OCI-LY7 (cell line): ENCODE measurements around the gene TMEM89.

ENCODE experiments used
- EZH2phosphoT487 ChIP-seq: fragments of 200-600 bp; sonication (generic); IDR thresholded peaks from 2 replicates; pipeline ENCODE4 v1.6.1; 2018; ENCODE audit warnings: low read depth, borderline replicate concordance, mild to moderate bottlenecking, mixed run types, antibody characterized with exemption, low read length, moderate library complexity, mixed read lengths
- TF ChIP-seq, protein P1 (sequence below): fragments of 200-600 bp; sonication (generic); conservative IDR thresholded peaks from 2 replicates; pipeline ENCODE4 v1.5.1; 2014; ENCODE audit warnings: mild to moderate bottlenecking, antibody characterized with exemption, low read length, moderate library complexity, mixed read lengths

DNA sequence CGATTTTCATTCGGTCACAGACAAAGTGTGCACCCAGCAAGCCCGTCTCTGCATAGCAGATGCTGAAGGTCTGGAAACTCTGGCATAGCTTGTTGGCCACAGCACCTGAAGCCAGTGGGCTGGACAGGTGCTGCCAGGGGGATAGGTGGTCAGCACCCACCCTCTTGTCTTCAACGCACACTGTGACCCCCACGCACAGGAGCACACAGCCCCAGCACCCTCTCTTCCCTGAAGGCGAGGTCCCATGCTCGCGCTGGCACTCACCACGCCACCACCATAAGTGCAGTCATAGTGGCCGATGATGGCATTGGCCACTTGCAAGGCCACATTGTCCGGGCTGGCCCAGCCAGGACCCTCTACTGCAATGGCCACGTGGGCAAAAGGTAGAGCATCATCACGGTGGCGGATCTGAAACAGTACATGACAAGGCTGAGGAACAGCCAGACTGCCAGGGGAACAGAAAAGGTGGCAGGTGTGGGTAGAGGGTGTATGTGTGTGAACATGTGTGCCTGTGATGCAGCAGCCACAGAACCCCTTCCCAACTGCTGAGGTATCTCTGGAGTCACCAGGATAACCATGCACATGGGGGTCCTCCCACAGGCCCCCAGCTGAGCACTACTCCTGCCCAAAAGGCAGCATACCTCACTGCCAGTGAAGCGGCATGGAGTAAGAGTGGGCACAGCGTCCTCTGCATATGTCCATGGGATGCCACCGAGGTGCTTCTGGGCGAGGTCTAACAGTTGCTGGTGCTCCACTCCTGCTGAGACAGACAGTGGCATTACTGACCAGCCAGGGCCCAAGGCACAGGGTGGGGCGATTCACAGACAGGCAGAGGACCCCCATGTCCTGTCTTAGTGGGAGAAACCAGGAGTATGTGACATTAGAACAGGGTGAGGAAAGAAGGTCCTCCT lies 20.6 kb downstream of the TMEM89 start:
- TF ChIP-seq, protein P1, sequence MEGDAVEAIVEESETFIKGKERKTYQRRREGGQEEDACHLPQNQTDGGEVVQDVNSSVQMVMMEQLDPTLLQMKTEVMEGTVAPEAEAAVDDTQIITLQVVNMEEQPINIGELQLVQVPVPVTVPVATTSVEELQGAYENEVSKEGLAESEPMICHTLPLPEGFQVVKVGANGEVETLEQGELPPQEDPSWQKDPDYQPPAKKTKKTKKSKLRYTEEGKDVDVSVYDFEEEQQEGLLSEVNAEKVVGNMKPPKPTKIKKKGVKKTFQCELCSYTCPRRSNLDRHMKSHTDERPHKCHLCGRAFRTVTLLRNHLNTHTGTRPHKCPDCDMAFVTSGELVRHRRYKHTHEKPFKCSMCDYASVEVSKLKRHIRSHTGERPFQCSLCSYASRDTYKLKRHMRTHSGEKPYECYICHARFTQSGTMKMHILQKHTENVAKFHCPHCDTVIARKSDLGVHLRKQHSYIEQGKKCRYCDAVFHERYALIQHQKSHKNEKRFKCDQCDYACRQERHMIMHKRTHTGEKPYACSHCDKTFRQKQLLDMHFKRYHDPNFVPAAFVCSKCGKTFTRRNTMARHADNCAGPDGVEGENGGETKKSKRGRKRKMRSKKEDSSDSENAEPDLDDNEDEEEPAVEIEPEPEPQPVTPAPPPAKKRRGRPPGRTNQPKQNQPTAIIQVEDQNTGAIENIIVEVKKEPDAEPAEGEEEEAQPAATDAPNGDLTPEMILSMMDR: no peak
- TF ChIP-seq EZH2phosphoT487: no peak
